CD4-positive, alpha-beta T cell (primary cell): ENCODE results near the gene RSPO1. TPM values are rescaled to one million over a fixed set of nuclear protein-coding genes. Genes with fewer than 3 reads are reported as not detected.

Experiments used
- ATAC-seq: fragments of 200-7000 bp; cut with Tn5 transposase; one replicate; pipeline ENCODE4 v1.10.0; 2022; ENCODE audit warnings: mild to moderate bottlenecking; ENCODE audit not compliant: poor library complexity
- CTCF ChIA-PET: fragments of 350-600 bp; sonication (Branson Sonifier 250); formaldehyde crosslinking; loops from one replicate; lab custom pipeline; 2021; ENCODE audit warnings: antibody characterized with exemption, inconsistent platforms; lab: Charles Lee
- POLR2A ChIA-PET: fragments of 350-600 bp; sonication (Branson Sonifier 250); formaldehyde crosslinking; loops from one replicate; lab custom pipeline; 2021; ENCODE audit warnings: antibody characterized with exemption, inconsistent platforms; lab: Charles Lee
- DNase-seq, 14 experiments: peaks; one replicate each; pipeline ENCODE4 v3.0.0-alpha.2; 2013 to 2020; ENCODE audit warnings: mixed read lengths in 2 of 14
- H3K27ac ChIP-seq, 2 donors: one replicate each; pipeline versions ENCODE4 v1.5.1 to v1.7.0; 2013; ENCODE audit warnings: low read length in 2 of 2, low read depth in 1 of 2, mild to moderate bottlenecking in 1 of 2
- H3K27me3 ChIP-seq, 2 experiments: 1 replicate in 1 of 2; 2 replicates in 1 of 2; pipeline versions ENCODE4 v1.6.1 to v1.7.0; 2013; ENCODE audit warnings: low read length in 2 of 2, control low read depth in 1 of 2, mild to moderate bottlenecking in 1 of 2, moderate library complexity in 1 of 2; ENCODE audit not compliant: insufficient read depth in 2 of 2, control insufficient read depth in 1 of 2
- H3K36me3 ChIP-seq: one replicate; pipeline ENCODE4 v1.6.1; 2013; ENCODE audit warnings: low read length, control low read depth; ENCODE audit not compliant: insufficient read depth
- H3K4me1 ChIP-seq: one replicate; pipeline ENCODE4 v1.6.1; 2013; ENCODE audit warnings: low read length, control low read depth; ENCODE audit not compliant: insufficient read depth
- H3K4me3 ChIP-seq: one replicate; pipeline ENCODE4 v1.5.1; 2013; ENCODE audit warnings: mild to moderate bottlenecking, low read length, moderate library complexity
- H3K9me3 ChIP-seq, 2 experiments: 1 replicate in 1 of 2; 2 replicates in 1 of 2; pipeline versions ENCODE4 v1.6.1 to v1.7.0; 2013; ENCODE audit warnings: low read length in 2 of 2, mild to moderate bottlenecking in 2 of 2, control low read depth in 1 of 2, moderate library complexity in 1 of 2; ENCODE audit not compliant: control insufficient read depth in 1 of 2, insufficient read depth in 1 of 2
- H3K27ac Mint-ChIP-seq: one replicate; pipeline ENCODE4 v1.8.0; 2020; ENCODE audit warnings: mixed read lengths
- H3K27me3 Mint-ChIP-seq: one replicate; pipeline ENCODE4 v1.8.0; 2021; ENCODE audit warnings: mixed read lengths
- H3K36me3 Mint-ChIP-seq: one replicate; pipeline ENCODE4 v1.8.0; 2021; ENCODE audit warnings: low read depth, mixed read lengths
- H3K4me1 Mint-ChIP-seq: one replicate; pipeline ENCODE4 v1.8.0; 2021; ENCODE audit warnings: low read depth, mixed read lengths
- H3K4me3 Mint-ChIP-seq: one replicate; pipeline ENCODE4 v1.8.0; 2020; ENCODE audit warnings: mild to moderate bottlenecking, mixed read lengths
- H3K9me3 Mint-ChIP-seq: one replicate; pipeline ENCODE4 v1.8.0; 2020; ENCODE audit warnings: mixed read lengths
- CTCF ChIP-seq: fragments of 200-600 bp; IDR thresholded peaks from one replicate; pipeline ENCODE4 v1.8.0; 2022; ENCODE audit warnings: antibody characterized with exemption, mild to moderate bottlenecking
- intact Hi-C, 2 experiments: fragments of 100-400 bp; cut with DNase I in 1 of 2; cut with micrococcal nuclease in 1 of 2; formaldehyde crosslinking; loops; one replicate each; pipeline versions ENCODE4 v1.15.1 to v1.9.0; 2023 to 2025; cut with DNase I, micrococcal nuclease
- total RNA-seq, 174 experiments: library from RNA in 2 of 174; stranded (reverse) in 2 of 174; gene quantifications; one replicate each; pipeline ENCODE4 v1.2.3 and lab custom pipeline; 2021 to 2026

The RSPO1 gene
- total RNA-seq, 2 experiments from 2014 or later = not detected

- DNase-seq (no peak), ATAC-seq (no peak)
- Mint-ChIP-seq H3K27ac (no peak overlapping the region), H3K27me3 (no peaks in the 10 kb centered on the region), H3K36me3 (peaks cover 87% of the 10 kb centered on the region), H3K4me3 (no peak overlapping the region), H3K9me3 (no peaks in the 10 kb centered on the region), H3K4me1 (no peaks in the 10 kb centered on the region)
- intact Hi-C loops = no loop called here
- TF ChIP-seq CTCF = no peak
- H3K27ac ChIP-seq = no peak overlapping the region
- no peaks in the 10 kb centered on the region for H3K9me3 ChIP-seq
- H3K36me3 ChIP-seq = peaks cover 89% of the 10 kb centered on the region
- ChIA-PET CTCF (no interaction called here), POLR2A (no interaction called here)
- H3K4me1 ChIP-seq = no peaks in the 10 kb centered on the region
- no peak overlapping the region for H3K4me3 ChIP-seq
- no peaks in the 10 kb centered on the region for H3K27me3 ChIP-seq
Measured at GRCh38 chr1:37574834-37575480, 59.7 kb downstream of the RSPO1 start.

- no peak for ATAC-seq
Measured at GRCh38 chr1:37570528-37571334, 64.0 kb downstream of the RSPO1 start.

GRCh38 chr1:37567023-37567422 is 67.7 kb downstream of the RSPO1 start:
- Mint-ChIP-seq H3K9me3 (no peaks in the 10 kb centered on the region), H3K4me3 (no peak overlapping the region), H3K27ac (no peak overlapping the region), H3K36me3 (peaks cover 77% of the 10 kb centered on the region), H3K4me1 (no peaks in the 10 kb centered on the region), H3K27me3 (no peaks in the 10 kb centered on the region)
- CTCF ChIA-PET = no interaction called here
- DNase-seq = no peak
- POLR2A ChIA-PET = no interaction called here
- intact Hi-C loops = no loop called here
- no peak for TF ChIP-seq CTCF
- Histone ChIP-seq H3K4me1 (no peaks in the 10 kb centered on the region), H3K27ac (no peak overlapping the region), H3K4me3 (no peak overlapping the region), H3K27me3 (no peaks in the 10 kb centered on the region), H3K36me3 (peaks cover 72% of the 10 kb centered on the region), H3K9me3 (no peaks in the 10 kb centered on the region)
- ATAC-seq = no peak

More at GRCh38 chr1:37570528-37571334, 64.0 kb downstream of the RSPO1 start:
- Histone ChIP-seq H3K4me1 (no peaks in the 10 kb centered on the region), H3K9me3 (no peaks in the 10 kb centered on the region), H3K27ac (no peak overlapping the region), H3K36me3 (peaks cover 96% of the 10 kb centered on the region), H3K4me3 (no peak overlapping the region), H3K27me3 (no peaks in the 10 kb centered on the region)
- Mint-ChIP-seq H3K36me3 (peaks cover 96% of the 10 kb centered on the region), H3K27me3 (no peaks in the 10 kb centered on the region), H3K27ac (no peak overlapping the region), H3K9me3 (no peaks in the 10 kb centered on the region), H3K4me1 (no peaks in the 10 kb centered on the region), H3K4me3 (no peak overlapping the region)
- POLR2A ChIA-PET = no interaction called here
- TF ChIP-seq CTCF = no peak
- DNase-seq = no peak
- intact Hi-C loops = no loop called here
- CTCF ChIA-PET = no interaction called here
